Measurements from ENCODE around the gene ADAMTS13.

Gene ADAMTS13

DNA sequence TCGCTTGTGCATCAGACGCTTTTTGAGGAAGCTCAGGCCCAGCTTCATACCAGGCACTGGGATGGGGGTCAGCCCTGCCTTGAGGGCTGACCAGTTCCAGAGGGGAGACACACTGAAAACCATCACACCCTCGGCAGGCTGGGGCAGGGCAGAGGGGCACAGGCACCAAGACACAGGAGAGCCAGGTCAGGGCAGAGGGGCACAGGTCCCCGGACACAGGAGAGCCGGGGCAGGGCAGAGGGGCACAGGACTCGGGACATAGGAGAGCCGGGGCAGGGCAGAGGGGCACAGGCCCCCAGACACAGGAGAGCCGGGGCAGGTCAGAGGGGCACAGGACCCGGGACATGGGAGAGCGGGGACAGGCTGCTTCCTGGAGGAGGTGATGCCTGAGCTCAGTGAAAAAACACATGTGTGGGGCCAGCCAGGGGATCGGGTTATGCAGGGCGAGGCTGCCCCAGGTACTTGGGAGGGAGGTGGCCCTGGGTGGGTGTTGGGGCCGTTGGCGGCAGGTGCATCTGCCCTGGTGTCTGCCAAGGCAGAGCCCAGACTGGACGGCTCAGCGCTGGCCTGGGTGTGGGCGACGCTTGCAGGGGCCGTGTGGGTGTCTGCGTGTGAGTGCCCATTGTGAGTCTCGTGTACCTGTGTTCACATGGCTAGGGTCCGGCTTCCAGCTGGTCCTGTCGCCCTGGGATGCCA, 71.8 kb downstream of the ADAMTS13 start:
- no peak overlapping the region for H3K4me3 ChIP-seq (ENCODE audit: low read length)
- no peak for TF ChIP-seq ZNF274 (IDR thresholded peaks at IDR 0.05; ENCODE audit: low read depth, low read length)

DNA sequence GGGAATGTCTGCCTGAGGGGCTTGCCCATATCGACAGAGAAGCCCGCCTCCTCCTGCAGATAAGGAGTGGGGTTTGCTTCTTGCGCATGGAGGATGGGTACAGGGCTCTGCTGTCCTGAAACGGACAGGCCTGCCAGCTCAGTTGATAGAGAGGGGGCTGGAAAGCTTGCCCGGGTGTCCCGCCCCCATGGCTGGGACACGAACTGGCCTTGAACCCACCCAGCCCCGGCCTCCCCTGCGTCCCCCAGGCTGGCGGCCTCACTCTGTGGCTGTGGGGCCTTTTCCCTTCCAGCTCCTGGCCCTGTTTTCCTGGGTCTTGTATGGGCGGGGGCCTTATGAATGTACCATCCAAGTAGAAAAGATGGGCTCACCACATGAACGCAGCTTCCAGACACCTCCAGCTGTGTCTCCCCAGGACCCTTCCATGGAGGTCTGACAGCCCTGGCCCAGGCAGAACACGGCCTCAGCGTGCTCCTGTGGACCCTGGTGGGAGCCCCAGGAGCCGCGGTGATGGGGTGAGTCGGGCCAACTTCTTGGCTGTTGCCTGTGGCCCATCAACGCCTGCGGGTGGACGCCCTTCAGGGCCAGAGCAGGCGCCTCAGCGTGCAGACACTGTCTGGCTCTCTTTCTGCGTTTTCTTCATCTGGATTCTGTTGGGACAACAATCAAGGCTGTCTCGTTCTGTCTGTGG, 72.6 kb downstream of the ADAMTS13 start:
- H3K4me3 ChIP-seq (ENCODE audit: low read length), result no peak overlapping the region
- no peak for TF ChIP-seq ZNF274 (IDR thresholded peaks at IDR 0.05; ENCODE audit: low read depth, low read length)

- no peak for TF ChIP-seq ZNF274 (IDR thresholded peaks at IDR 0.05; ENCODE audit: low read depth, low read length)
- H3K4me3 ChIP-seq (ENCODE audit: low read length), result no peak overlapping the region
Measured at GRCh38 chr9:133495327-133496293, 73.4 kb downstream of the ADAMTS13 start.

- H3K4me3 ChIP-seq (ENCODE audit: low read length), result no peak overlapping the region
- no peak for TF ChIP-seq ZNF274 (IDR thresholded peaks at IDR 0.05; ENCODE audit: low read depth, low read length)
Measured at GRCh38 chr9:133496861-133497842, 75.0 kb downstream of the ADAMTS13 start.

DNA sequence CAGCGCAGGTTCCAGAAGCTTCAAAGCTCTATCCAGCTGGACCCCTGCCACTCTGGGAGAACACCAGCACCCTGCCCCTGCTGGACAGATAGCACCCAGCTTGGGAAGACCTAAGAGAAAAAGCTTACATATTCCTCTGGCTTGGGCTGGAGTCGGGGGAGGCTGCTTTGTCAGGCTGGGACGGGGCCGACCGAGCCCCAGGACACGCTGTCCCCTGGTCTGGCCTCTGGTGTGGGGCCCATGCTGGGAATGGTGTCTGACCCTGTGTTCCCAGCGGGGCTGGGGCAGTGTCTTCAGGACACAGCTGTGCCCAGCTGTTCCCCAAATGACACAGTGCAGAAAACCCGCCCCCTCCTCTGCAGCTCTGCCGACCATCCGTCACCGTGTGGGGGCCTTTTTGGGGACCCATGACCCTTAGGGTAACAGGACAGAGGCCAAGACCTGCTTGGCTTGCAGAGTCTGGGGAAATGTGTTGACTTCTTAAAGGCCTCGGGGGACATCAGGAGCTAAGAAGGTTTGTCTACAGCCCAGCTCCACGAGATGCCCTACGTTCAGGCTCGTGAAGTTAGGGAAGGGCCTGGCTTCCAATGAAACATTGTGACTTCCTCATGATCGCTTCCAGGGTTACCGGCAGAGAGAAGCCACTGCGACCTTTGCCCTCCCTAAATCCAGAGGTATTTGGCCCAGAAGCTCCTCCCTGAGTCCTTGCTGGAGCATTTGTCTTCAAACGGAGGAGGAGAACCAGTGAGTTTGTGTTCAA, 77.1 kb downstream of the ADAMTS13 start:
- H3K4me3 ChIP-seq (ENCODE audit: low read length), result no peak overlapping the region
- no peak for TF ChIP-seq ZNF274 (IDR thresholded peaks at IDR 0.05; ENCODE audit: low read depth, low read length)

- no peak overlapping the region for H3K4me3 ChIP-seq (ENCODE audit: low read length)
- no peak for TF ChIP-seq ZNF274 (IDR thresholded peaks at IDR 0.05; ENCODE audit: low read depth, low read length)
Measured at GRCh38 chr9:133499892-133500270, 77.7 kb downstream of the ADAMTS13 start.

DNA sequence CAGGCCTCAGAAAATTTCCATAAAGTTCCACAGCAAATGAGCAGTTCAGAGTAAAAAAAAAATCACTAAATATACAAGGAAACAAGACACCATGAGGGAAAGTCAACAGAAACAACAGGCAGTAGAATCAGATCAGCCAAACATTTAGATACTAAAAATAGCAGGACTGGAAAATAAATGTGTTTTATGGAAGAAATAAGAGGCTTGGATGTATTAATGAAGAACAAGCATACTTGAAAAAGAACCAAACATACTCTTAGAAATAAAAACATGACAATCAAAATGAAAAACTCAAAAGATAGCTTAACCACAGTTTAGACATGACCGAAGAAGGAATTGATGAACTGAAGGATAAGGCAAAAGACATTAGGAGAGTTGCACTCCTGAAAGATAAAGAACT, 79.9 kb downstream of the ADAMTS13 start:
- no peak for TF ChIP-seq ZNF274 (IDR thresholded peaks at IDR 0.05; ENCODE audit: low read depth, low read length)
- H3K4me3 ChIP-seq (ENCODE audit: low read length), result no peak overlapping the region

DNA sequence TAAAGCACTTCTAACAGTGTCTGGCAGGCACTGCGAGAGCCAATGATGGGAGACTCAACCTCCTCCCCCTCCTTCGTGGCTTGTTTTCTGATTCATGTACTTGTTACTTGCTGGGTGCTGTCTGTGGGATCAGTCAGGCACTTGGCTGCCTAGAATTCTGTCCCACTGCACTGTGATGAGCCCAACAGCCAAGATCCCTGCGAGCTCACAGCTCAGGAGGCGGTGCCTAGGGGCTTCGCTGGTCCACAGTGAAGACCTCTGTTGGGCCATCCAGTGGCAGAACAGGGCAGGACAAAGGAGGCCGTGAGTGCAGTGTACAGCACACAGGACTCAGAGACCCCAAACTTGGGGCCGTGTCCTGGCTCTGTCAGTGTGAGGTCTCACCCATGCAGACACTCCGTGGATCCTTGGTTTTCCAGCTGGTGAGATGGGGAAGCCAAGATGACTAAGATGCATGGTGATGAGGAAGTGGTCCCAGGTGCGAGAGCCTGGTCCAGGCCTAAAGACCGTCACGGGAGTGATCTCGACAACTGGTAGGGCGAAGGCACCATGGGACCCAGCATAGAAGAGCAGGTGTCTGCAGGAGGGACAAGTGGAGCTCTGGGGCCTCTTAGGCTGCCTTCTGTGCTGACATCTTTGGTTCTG, 83.1 kb downstream of the ADAMTS13 start:
- no peak for TF ChIP-seq ZNF274 (IDR thresholded peaks at IDR 0.05; ENCODE audit: low read depth, low read length)
- no peak overlapping the region for H3K4me3 ChIP-seq (ENCODE audit: low read length)

- no peak overlapping the region for H3K4me3 ChIP-seq (ENCODE audit: low read length)
- no peak for TF ChIP-seq ZNF274 (IDR thresholded peaks at IDR 0.05; ENCODE audit: low read depth, low read length)
Measured at GRCh38 chr9:133505901-133506652, 83.9 kb downstream of the ADAMTS13 start.

- H3K4me3 ChIP-seq (ENCODE audit: low read length), result no peak overlapping the region
- no peak for TF ChIP-seq ZNF274 (IDR thresholded peaks at IDR 0.05; ENCODE audit: low read depth, low read length)
Measured at GRCh38 chr9:133506653-133507038, 84.5 kb downstream of the ADAMTS13 start.

- no peak for TF ChIP-seq ZNF274 (IDR thresholded peaks at IDR 0.05; ENCODE audit: low read depth, low read length)
- H3K4me3 ChIP-seq (ENCODE audit: low read length), result no peak overlapping the region
Measured at GRCh38 chr9:133507246-133507965, 85.2 kb downstream of the ADAMTS13 start.

Measured in GM08714 (cell line).